Measurements from ENCODE around the gene RIC8A.
"Not testable (repeated sequence)": the region's sequence is repeated elsewhere in the genome, so short reads cannot be mapped to it uniquely, and the experiment has no call there.

GRCh38 chr11:180242-180641, 27.3 kb upstream of the RIC8A start:
- TF ChIP-seq CTCF (IDR thresholded peaks at IDR 0.05; ENCODE audit: poor library complexity, severe bottlenecking); EP300 (conservative IDR thresholded peaks at IDR 0.05; ENCODE audit: poor library complexity, severe bottlenecking); TAF1 (IDR thresholded peaks at IDR 0.05; ENCODE audit: low read depth); POLR2AphosphoS5 (IDR thresholded peaks at IDR 0.05); EZH2 (IDR thresholded peaks at IDR 0.05; ENCODE audit: borderline replicate concordance, insufficient read depth, low read length, poor library complexity, severe bottlenecking); REST (IDR thresholded peaks at IDR 0.05; ENCODE audit: borderline replicate concordance): not testable (repeated sequence)
